Hepatocyte (in vitro differentiated cells): ENCODE measurements around the gene EFNA2. TPM values are rescaled to one million over a fixed set of nuclear protein-coding genes. Genes with fewer than 3 reads are reported as not detected.

ENCODE experiments used
- DNase-seq: peaks from one replicate; pipeline ENCODE4 v3.0.0-alpha.2; 2016; ENCODE audit warnings: low spot score
- H2AFZ ChIP-seq: fragments of 200-600 bp; sonication (generic); 2 replicates; pipeline ENCODE4 v1.6.0; 2016; ENCODE audit warnings: antibody characterized with exemption, mild to moderate bottlenecking
- H3K27ac ChIP-seq: fragments of 200-600 bp; sonication (generic); 2 replicates; pipeline ENCODE4 v1.5.1; 2016; ENCODE audit warnings: mild to moderate bottlenecking
- H3K27me3 ChIP-seq: fragments of 200-600 bp; sonication (generic); 2 replicates; pipeline ENCODE4 v1.6.1; 2016
- H3K36me3 ChIP-seq: fragments of 200-600 bp; sonication (generic); replicated peaks from 2 replicates; pipeline ENCODE4 v1.5.1; 2016; ENCODE audit warnings: low read depth; ENCODE audit not compliant: insufficient read depth
- H3K4me1 ChIP-seq: fragments of 200-600 bp; sonication (generic); 2 replicates; pipeline ENCODE4 v1.5.1; 2016; ENCODE audit warnings: mild to moderate bottlenecking, moderate library complexity; ENCODE audit not compliant: insufficient read depth
- H3K4me2 ChIP-seq: fragments of 200-600 bp; sonication (generic); 2 replicates; pipeline ENCODE4 v1.6.0; 2016
- H3K4me3 ChIP-seq: fragments of 200-600 bp; sonication (generic); 2 replicates; pipeline ENCODE4 v1.5.1; 2016; ENCODE audit warnings: mild to moderate bottlenecking
- H3K79me2 ChIP-seq: fragments of 200-600 bp; sonication (generic); 2 replicates; pipeline ENCODE4 v1.6.0; 2017; ENCODE audit warnings: mild to moderate bottlenecking
- H3K9me2 ChIP-seq: fragments of 200-600 bp; sonication (generic); replicated peaks from 2 replicates; pipeline ENCODE4 v1.6.0; 2017; ENCODE audit warnings: mild to moderate bottlenecking; ENCODE audit not compliant: insufficient read depth
- H3K9me3 ChIP-seq: fragments of 200-600 bp; sonication (generic); 2 replicates; pipeline ENCODE4 v1.5.1; 2016; ENCODE audit warnings: low read depth, mild to moderate bottlenecking
- H4K20me1 ChIP-seq: fragments of 200-600 bp; sonication (generic); 2 replicates; pipeline ENCODE4 v1.6.0; 2016; ENCODE audit warnings: mild to moderate bottlenecking; ENCODE audit not compliant: insufficient read depth, poor library complexity, severe bottlenecking
- EZH2 ChIP-seq: fragments of 200-600 bp; sonication (generic); IDR thresholded peaks from 2 replicates; pipeline ENCODE4 v1.6.1; 2016; ENCODE audit warnings: antibody characterized with exemption, mild to moderate bottlenecking, borderline replicate concordance
- EZH2phosphoT487 ChIP-seq: fragments of 200-600 bp; sonication (generic); IDR thresholded peaks from one replicate; pipeline ENCODE4 v1.6.1; 2018; ENCODE audit warnings: antibody characterized with exemption, mild to moderate bottlenecking, low read depth, moderate library complexity; ENCODE audit not compliant: unreplicated experiment, severe bottlenecking
- WGBS: methylation state at CpG from one replicate; pipeline ENCODE4 v1.1.6; 2016; ENCODE audit warnings: low lambda C conversion rate; ENCODE audit errors: missing lambda C conversion rate; 5-methylcytosine and 5-hydroxymethylcytosine counted together
- polyA plus RNA-seq: library from polyadenylated mRNA; unstranded; fragments of >200 nt; fragmentation: Nextera tagmentation; extraction: Ambion mirVana; gene quantifications from 2 replicates; pipeline ENCODE4 v1.2.1, GENCODE V29; 2016
- total RNA-seq: library from RNA; depleted of rRNA; stranded (reverse); fragments of >200 nt; gene quantifications from 2 replicates; pipeline ENCODE4 v1.2.3, GENCODE V29; 2014
- TF ChIP-seq, protein P1 (sequence below): fragments of 200-600 bp; sonication (generic); IDR thresholded peaks from 2 replicates; pipeline ENCODE4 v1.5.1; 2016; ENCODE audit warnings: antibody characterized with exemption, mild to moderate bottlenecking; ENCODE audit not compliant: poor library complexity

The EFNA2 gene
- total and polyA plus RNA-seq, 2 experiments from 2014 or later, result 1.3 to 14.2 TPM

DNA sequence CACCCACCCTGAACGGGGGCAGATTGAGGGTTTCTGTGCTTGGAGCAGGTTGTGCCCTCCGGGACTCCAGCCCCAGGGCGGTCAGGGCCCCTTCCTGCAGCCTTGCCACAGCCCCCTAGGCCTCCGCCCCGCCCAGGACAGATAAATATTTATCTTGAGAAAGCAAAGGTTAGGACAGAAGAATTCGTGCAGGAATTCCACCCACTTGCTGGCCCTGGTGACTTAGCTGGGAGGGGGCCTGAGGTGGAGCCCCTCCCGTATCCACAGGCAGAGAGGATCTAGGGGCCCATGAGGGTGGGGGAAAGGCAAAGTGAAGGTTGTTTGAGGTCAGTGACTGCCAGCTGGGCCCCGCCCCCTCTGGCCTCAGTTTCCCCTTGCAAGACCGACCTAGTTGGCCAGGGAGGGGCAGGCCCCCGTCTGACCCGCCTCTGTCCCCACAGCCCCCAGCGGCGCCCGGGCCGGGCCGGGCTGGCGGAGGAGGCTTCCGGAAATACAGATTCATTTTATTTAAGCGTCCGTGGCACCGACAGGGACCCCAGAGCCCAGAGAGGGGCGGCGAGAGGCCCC, 32.1 kb upstream of the EFNA2 start:
- peak; percentile 88 for DNase-seq
- peak overlapping the region; percentile 98 for H3K27ac ChIP-seq
- peaks cover 45% of the 10 kb centered on the region for H3K4me1 ChIP-seq
- H3K4me3 ChIP-seq, result no peak overlapping the region
- H3K27me3 ChIP-seq, result no peaks in the 10 kb centered on the region
- no peak overlapping the region for H2AFZ ChIP-seq
- H4K20me1 ChIP-seq, result peaks cover 42% of the 10 kb centered on the region
- H3K9me3 ChIP-seq, result no peaks in the 10 kb centered on the region
- H3K79me2 ChIP-seq, result peaks cover 67% of the 10 kb centered on the region
- H3K4me2 ChIP-seq, result peak overlapping the region; percentile 91
- no peaks in the 10 kb centered on the region for H3K9me2 ChIP-seq
- WGBS, result 54% methylated on average over 18 of the region's 23 CpGs
- TF ChIP-seq EZH2phosphoT487 (no peak), EZH2 (no peak)
- TF ChIP-seq, protein P1, sequence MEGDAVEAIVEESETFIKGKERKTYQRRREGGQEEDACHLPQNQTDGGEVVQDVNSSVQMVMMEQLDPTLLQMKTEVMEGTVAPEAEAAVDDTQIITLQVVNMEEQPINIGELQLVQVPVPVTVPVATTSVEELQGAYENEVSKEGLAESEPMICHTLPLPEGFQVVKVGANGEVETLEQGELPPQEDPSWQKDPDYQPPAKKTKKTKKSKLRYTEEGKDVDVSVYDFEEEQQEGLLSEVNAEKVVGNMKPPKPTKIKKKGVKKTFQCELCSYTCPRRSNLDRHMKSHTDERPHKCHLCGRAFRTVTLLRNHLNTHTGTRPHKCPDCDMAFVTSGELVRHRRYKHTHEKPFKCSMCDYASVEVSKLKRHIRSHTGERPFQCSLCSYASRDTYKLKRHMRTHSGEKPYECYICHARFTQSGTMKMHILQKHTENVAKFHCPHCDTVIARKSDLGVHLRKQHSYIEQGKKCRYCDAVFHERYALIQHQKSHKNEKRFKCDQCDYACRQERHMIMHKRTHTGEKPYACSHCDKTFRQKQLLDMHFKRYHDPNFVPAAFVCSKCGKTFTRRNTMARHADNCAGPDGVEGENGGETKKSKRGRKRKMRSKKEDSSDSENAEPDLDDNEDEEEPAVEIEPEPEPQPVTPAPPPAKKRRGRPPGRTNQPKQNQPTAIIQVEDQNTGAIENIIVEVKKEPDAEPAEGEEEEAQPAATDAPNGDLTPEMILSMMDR, result no peak
- no peaks in the 10 kb centered on the region for H3K36me3 ChIP-seq

DNA sequence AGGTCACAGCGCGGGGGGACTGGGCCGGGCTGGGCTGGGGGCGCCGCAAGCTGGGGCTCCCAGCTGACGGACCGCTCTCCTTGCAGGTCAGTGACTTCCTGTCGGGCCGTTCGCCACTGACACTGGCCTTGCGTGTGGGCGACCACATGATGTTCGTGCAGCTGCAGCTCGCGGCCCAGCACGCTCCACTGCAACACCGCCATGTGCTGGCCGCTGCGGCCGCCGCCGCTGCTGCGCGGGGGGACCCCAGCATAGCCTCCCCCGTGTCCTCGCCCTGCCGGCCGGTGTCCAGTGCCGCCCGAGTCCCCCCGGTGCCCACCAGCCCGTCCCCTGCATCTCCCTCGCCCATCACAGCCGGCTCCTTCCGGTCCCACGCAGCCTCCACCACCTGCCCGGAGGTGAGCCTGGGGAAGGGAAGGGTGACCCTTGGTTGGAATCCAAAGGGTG, 31.6 kb upstream of the EFNA2 start:
- Histone ChIP-seq H3K4me1 (peaks cover 50% of the 10 kb centered on the region), H3K4me2 (peak overlapping the region; percentile 91), H3K9me2 (no peaks in the 10 kb centered on the region), H3K4me3 (no peak overlapping the region), H3K9me3 (no peaks in the 10 kb centered on the region), H3K79me2 (peaks cover 67% of the 10 kb centered on the region), H3K36me3 (no peaks in the 10 kb centered on the region), H3K27me3 (no peaks in the 10 kb centered on the region), H2AFZ (no peak overlapping the region), H3K27ac (peak overlapping the region; percentile 98), H4K20me1 (peaks cover 42% of the 10 kb centered on the region)
- DNase-seq, result no peak
- WGBS, result 96% methylated on average over 14 of the region's 37 CpGs
- TF ChIP-seq, protein P1, result no peak
- no peak for TF ChIP-seq EZH2phosphoT487
- TF ChIP-seq EZH2, result no peak

DNA sequence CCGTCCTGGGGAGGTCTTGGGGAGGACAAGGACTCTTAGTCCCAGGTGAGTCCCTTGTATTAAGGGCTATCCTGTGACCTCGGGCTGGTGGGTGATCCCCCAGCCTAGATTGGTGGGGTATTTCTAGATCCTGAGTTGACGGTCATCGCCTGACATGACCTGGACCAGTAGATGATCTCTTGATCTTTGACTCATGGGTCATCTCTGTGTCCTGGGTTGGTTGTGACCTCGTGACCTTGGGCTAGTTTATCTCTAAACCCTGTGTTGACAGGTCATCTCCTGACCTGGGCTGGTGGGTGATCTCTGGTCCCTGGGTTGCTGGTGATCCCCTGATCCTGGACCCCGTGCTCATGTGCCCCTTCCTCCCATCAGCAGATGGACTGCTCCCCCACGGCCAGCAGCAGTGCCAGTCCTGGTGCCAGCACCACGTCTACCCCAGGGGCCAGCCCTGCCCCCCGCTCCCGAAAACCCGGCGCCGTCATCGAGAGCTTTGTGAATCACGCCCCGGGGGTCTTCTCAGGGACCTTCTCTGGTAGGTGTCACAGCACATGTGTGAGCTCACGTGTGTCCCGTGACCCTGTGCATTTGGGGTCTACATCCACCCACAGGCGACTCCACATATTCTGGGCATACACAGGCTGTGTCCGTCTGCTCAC, 31.0 kb upstream of the EFNA2 start:
- peak overlapping the region; percentile 98 for H3K27ac ChIP-seq
- H3K79me2 ChIP-seq, result peaks cover 67% of the 10 kb centered on the region
- peaks cover 42% of the 10 kb centered on the region for H4K20me1 ChIP-seq
- H3K9me3 ChIP-seq, result no peaks in the 10 kb centered on the region
- peak overlapping the region; percentile 91 for H3K4me2 ChIP-seq
- no peaks in the 10 kb centered on the region for H3K9me2 ChIP-seq
- H3K27me3 ChIP-seq, result no peaks in the 10 kb centered on the region
- H3K4me1 ChIP-seq, result peaks cover 53% of the 10 kb centered on the region
- DNase-seq, result no peak
- TF ChIP-seq EZH2phosphoT487 (no peak), EZH2 (no peak)
- TF ChIP-seq, protein P1, result no peak
- H3K4me3 ChIP-seq, result no peak overlapping the region
- H2AFZ ChIP-seq, result no peak overlapping the region
- no peaks in the 10 kb centered on the region for H3K36me3 ChIP-seq
- WGBS, result 92% methylated on average over 20 of the region's 20 CpGs
